ENCODE data around the gene SETD4.

SETD4 gene

GRCh38 chr21:36087362-36088138 lies 27.2 kb upstream of the SETD4 start:
- no peak for TF ChIP-seq ZNF274 (IDR thresholded peaks at IDR 0.05; ENCODE audit: low read depth, low read length)
- no peak for TF ChIP-seq YY1 (IDR thresholded peaks at IDR 0.05; ENCODE audit: insufficient read depth, insufficient read length)
- no peak for TF ChIP-seq SUZ12 (IDR thresholded peaks at IDR 0.05; ENCODE audit: extremely low read depth, insufficient read depth, insufficient read length)
- peak; percentile 33 for DNase-seq (ENCODE audit: low read depth, low spot score)

GRCh38 chr21:36082237-36082664 lies 21.9 kb upstream of the SETD4 start:
- no peaks in the 10 kb centered on the region for H3K9me3 ChIP-seq (ENCODE audit: insufficient read depth, low read length)
- H3K36me3 ChIP-seq (ENCODE audit: insufficient read depth, insufficient read length, low read length), result no peaks in the 10 kb centered on the region
- DNase-seq (ENCODE audit: low read depth, low spot score), result no peak
- TF ChIP-seq YY1 (IDR thresholded peaks at IDR 0.05; ENCODE audit: insufficient read depth, insufficient read length) (no peak), SUZ12 (IDR thresholded peaks at IDR 0.05; ENCODE audit: extremely low read depth, insufficient read depth, insufficient read length) (no peak), ZNF274 (IDR thresholded peaks at IDR 0.05; ENCODE audit: low read depth, low read length) (no peak)
- H3K4me3 ChIP-seq (ENCODE audit: insufficient read length, low read depth), result no peak overlapping the region
- H3K27me3 ChIP-seq (ENCODE audit: insufficient read depth, insufficient read length), result no peaks in the 10 kb centered on the region
- no peak overlapping the region for H3K9ac ChIP-seq (ENCODE audit: insufficient read length, low read depth)
- no peaks in the 10 kb centered on the region for H3K4me1 ChIP-seq (ENCODE audit: insufficient read depth, insufficient read length)

More at GRCh38 chr21:36087362-36088138, 27.2 kb upstream of the SETD4 start:
- no peaks in the 10 kb centered on the region for H3K4me1 ChIP-seq (ENCODE audit: insufficient read depth, insufficient read length)
- no peaks in the 10 kb centered on the region for H3K27me3 ChIP-seq (ENCODE audit: insufficient read depth, insufficient read length)
- H3K9me3 ChIP-seq (ENCODE audit: insufficient read depth, low read length), result peaks cover 2% of the 10 kb centered on the region; the same call in 1 of the 2 replicates
- no peak overlapping the region for H3K4me3 ChIP-seq (ENCODE audit: insufficient read length, low read depth)
- H3K36me3 ChIP-seq (ENCODE audit: insufficient read depth, insufficient read length, low read length), result no peaks in the 10 kb centered on the region
- H3K9ac ChIP-seq (ENCODE audit: insufficient read length, low read depth), result no peak overlapping the region

- no peaks in the 10 kb centered on the region for H3K36me3 ChIP-seq (ENCODE audit: insufficient read depth, insufficient read length, low read length)
- no peak for TF ChIP-seq ZNF274 (IDR thresholded peaks at IDR 0.05; ENCODE audit: low read depth, low read length)
- no peak for TF ChIP-seq SUZ12 (IDR thresholded peaks at IDR 0.05; ENCODE audit: extremely low read depth, insufficient read depth, insufficient read length)
- no peak for TF ChIP-seq YY1 (IDR thresholded peaks at IDR 0.05; ENCODE audit: insufficient read depth, insufficient read length)
Measured at GRCh38 chr21:36080386-36080785, 20.1 kb upstream of the SETD4 start.

GRCh38 chr21:36079671-36080070 lies 19.3 kb upstream of the SETD4 start:
- no peak for TF ChIP-seq SUZ12 (IDR thresholded peaks at IDR 0.05; ENCODE audit: extremely low read depth, insufficient read depth, insufficient read length)
- TF ChIP-seq ZNF274 (IDR thresholded peaks at IDR 0.05; ENCODE audit: low read depth, low read length), result no peak
- no peak for TF ChIP-seq YY1 (IDR thresholded peaks at IDR 0.05; ENCODE audit: insufficient read depth, insufficient read length)
- H3K4me1 ChIP-seq (ENCODE audit: insufficient read depth, insufficient read length), result no peaks in the 10 kb centered on the region
- H3K36me3 ChIP-seq (ENCODE audit: insufficient read depth, insufficient read length, low read length), result no peaks in the 10 kb centered on the region
- no peaks in the 10 kb centered on the region for H3K9me3 ChIP-seq (ENCODE audit: insufficient read depth, low read length)
- no peak overlapping the region for H3K4me3 ChIP-seq (ENCODE audit: insufficient read length, low read depth)
- no peaks in the 10 kb centered on the region for H3K27me3 ChIP-seq (ENCODE audit: insufficient read depth, insufficient read length)
- DNase-seq (ENCODE audit: low read depth, low spot score), result no peak
- no peak overlapping the region for H3K9ac ChIP-seq (ENCODE audit: insufficient read length, low read depth)

More at GRCh38 chr21:36080386-36080785, 20.1 kb upstream of the SETD4 start:
- H3K4me1 ChIP-seq (ENCODE audit: insufficient read depth, insufficient read length), result no peaks in the 10 kb centered on the region
- DNase-seq (ENCODE audit: low read depth, low spot score), result no peak
- H3K9ac ChIP-seq (ENCODE audit: insufficient read length, low read depth), result no peak overlapping the region
- no peak overlapping the region for H3K4me3 ChIP-seq (ENCODE audit: insufficient read length, low read depth)
- H3K27me3 ChIP-seq (ENCODE audit: insufficient read depth, insufficient read length), result no peaks in the 10 kb centered on the region
- no peaks in the 10 kb centered on the region for H3K9me3 ChIP-seq (ENCODE audit: insufficient read depth, low read length)

- Histone ChIP-seq H3K4me3 (ENCODE audit: insufficient read length, low read depth) (no peak overlapping the region), H3K36me3 (ENCODE audit: insufficient read depth, insufficient read length, low read length) (no peaks in the 10 kb centered on the region), H3K4me1 (ENCODE audit: insufficient read depth, insufficient read length) (no peaks in the 10 kb centered on the region), H3K9ac (ENCODE audit: insufficient read length, low read depth) (no peak overlapping the region), H3K27me3 (ENCODE audit: insufficient read depth, insufficient read length) (no peaks in the 10 kb centered on the region), H3K9me3 (ENCODE audit: insufficient read depth, low read length) (no peaks in the 10 kb centered on the region)
- TF ChIP-seq SUZ12 (IDR thresholded peaks at IDR 0.05; ENCODE audit: extremely low read depth, insufficient read depth, insufficient read length) (no peak), ZNF274 (IDR thresholded peaks at IDR 0.05; ENCODE audit: low read depth, low read length) (no peak), YY1 (IDR thresholded peaks at IDR 0.05; ENCODE audit: insufficient read depth, insufficient read length) (no peak)
- no peak for DNase-seq (ENCODE audit: low read depth, low spot score)
Measured at GRCh38 chr21:36079010-36079649, 18.8 kb upstream of the SETD4 start.

GRCh38 chr21:36077758-36078157 lies 17.4 kb upstream of the SETD4 start:
- H3K4me1 ChIP-seq (ENCODE audit: insufficient read depth, insufficient read length), result no peaks in the 10 kb centered on the region
- H3K9me3 ChIP-seq (ENCODE audit: insufficient read depth, low read length), result no peaks in the 10 kb centered on the region
- H3K4me3 ChIP-seq (ENCODE audit: insufficient read length, low read depth), result no peak overlapping the region
- TF ChIP-seq SUZ12 (IDR thresholded peaks at IDR 0.05; ENCODE audit: extremely low read depth, insufficient read depth, insufficient read length) (no peak), ZNF274 (IDR thresholded peaks at IDR 0.05; ENCODE audit: low read depth, low read length) (no peak), YY1 (IDR thresholded peaks at IDR 0.05; ENCODE audit: insufficient read depth, insufficient read length) (no peak)
- no peak overlapping the region for H3K9ac ChIP-seq (ENCODE audit: insufficient read length, low read depth)
- no peak for DNase-seq (ENCODE audit: low read depth, low spot score)
- no peaks in the 10 kb centered on the region for H3K36me3 ChIP-seq (ENCODE audit: insufficient read depth, insufficient read length, low read length)
- no peaks in the 10 kb centered on the region for H3K27me3 ChIP-seq (ENCODE audit: insufficient read depth, insufficient read length)

Data from NT2/D1 (cell line).